Activated CD4-positive, alpha-beta T cell treated with anti-CD3 and anti-CD28 coated beads for 36 hours (primary cell): ENCODE results near the gene OTOG. TPM values are rescaled to one million over a fixed set of nuclear protein-coding genes. Genes with fewer than 3 reads are reported as not detected.

Experiments used
- ATAC-seq: fragments of 200-7000 bp; cut with Tn5 transposase; one replicate; pipeline ENCODE4 v1.10.0; 2021; ENCODE audit warnings: mild to moderate bottlenecking, moderate library complexity
- CTCF ChIA-PET: fragments of 350-600 bp; sonication (Branson Sonifier 250); formaldehyde crosslinking; loops from one replicate; lab custom pipeline; 2021; ENCODE audit warnings: antibody characterized with exemption; lab: Charles Lee
- POLR2A ChIA-PET: fragments of 350-600 bp; sonication (Branson Sonifier 250); formaldehyde crosslinking; loops from one replicate; lab custom pipeline; 2021; ENCODE audit warnings: antibody characterized with exemption, inconsistent platforms; lab: Charles Lee
- DNase-seq: peaks from one replicate; pipeline ENCODE4 v3.0.0-alpha.2; 2020
- H3K27ac Mint-ChIP-seq: one replicate; pipeline ENCODE4 v1.8.0; 2021; ENCODE audit warnings: mixed read lengths
- H3K27me3 Mint-ChIP-seq: one replicate; pipeline ENCODE4 v1.8.0; 2021; ENCODE audit warnings: mixed read lengths
- H3K36me3 Mint-ChIP-seq: one replicate; pipeline ENCODE4 v1.8.0; 2021; ENCODE audit warnings: low read depth, mixed read lengths
- H3K4me1 Mint-ChIP-seq: one replicate; pipeline ENCODE4 v1.8.0; 2021; ENCODE audit warnings: mixed read lengths
- H3K4me3 Mint-ChIP-seq: one replicate; pipeline ENCODE4 v1.8.0; 2021; ENCODE audit warnings: mild to moderate bottlenecking, moderate library complexity, mixed read lengths
- H3K9me3 Mint-ChIP-seq: one replicate; pipeline ENCODE4 v1.8.0; 2021; ENCODE audit warnings: low read depth, mixed read lengths
- intact Hi-C, 2 experiments: fragments of 100-400 bp; cut with DNase I in 1 of 2; cut with micrococcal nuclease in 1 of 2; formaldehyde crosslinking; loops; one replicate each; pipeline versions ENCODE4 v1.14.2 to v1.15.1; 2022 to 2024; cut with DNase I, micrococcal nuclease
- total RNA-seq, 2 experiments: library from RNA; stranded (reverse); gene quantifications; one replicate each; pipeline ENCODE4 v1.2.3, GENCODE V29; 2021

OTOG gene
- total RNA-seq, 2 experiments from 2014 or later: not detected

GRCh38 chr11:17591293-17591692, 44.2 kb downstream of the OTOG start:
- Mint-ChIP-seq H3K4me1 (no peaks in the 10 kb centered on the region), H3K27ac (no peak overlapping the region), H3K27me3 (peaks cover 4% of the 10 kb centered on the region), H3K9me3 (no peaks in the 10 kb centered on the region), H3K36me3 (no peaks in the 10 kb centered on the region), H3K4me3 (no peak overlapping the region)
- CTCF ChIA-PET: interaction anchor here (0.7 kb wide), 1 partner anchor 64 kb away, joined by 3 read pairs; no protein-coding TSS in a partner anchor
- ATAC-seq: no peak
- intact Hi-C loops: no loop called here
- DNase-seq: no peak
- POLR2A ChIA-PET: no interaction called here

- intact Hi-C loops: no loop called here
- CTCF ChIA-PET: interaction anchor here (0.7 kb wide), 1 partner anchor 286 kb away, joined by 3 read pairs; no protein-coding TSS in a partner anchor
- DNase-seq: no peak
Observed at GRCh38 chr11:17593466-17594245, 46.6 kb downstream of the OTOG start.

DNA sequence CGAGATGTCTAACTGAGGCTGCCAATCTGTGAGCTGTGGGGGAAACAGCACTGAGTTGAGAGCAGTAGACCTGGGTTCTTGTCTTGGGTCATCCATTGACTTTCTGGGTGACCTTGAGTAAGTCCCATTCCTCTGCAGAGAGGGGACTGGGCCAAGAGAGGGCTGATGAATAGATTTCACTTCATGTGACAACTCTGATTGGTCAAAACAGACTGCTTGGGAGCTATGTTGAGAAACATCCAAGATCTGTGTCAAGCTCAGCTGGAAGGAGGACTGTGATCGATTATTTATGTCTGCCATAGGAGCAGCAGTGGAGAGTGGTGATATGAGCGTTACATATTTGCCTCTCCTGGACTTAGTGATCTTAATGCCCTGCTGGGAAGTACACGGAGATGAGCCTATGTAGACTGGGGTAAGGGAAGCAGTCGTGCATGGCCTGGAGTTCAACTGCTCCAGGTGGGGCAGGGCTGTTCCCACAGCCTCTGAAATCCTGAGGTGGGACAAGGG, 47.7 kb downstream of the OTOG start:
- H3K4me1 Mint-ChIP-seq: no peaks in the 10 kb centered on the region
- ChIA-PET POLR2A (no interaction called here), CTCF (interaction anchor here (0.6 kb wide), 1 partner anchor 56 kb away, joined by 5 read pairs; no protein-coding TSS in a partner anchor)
- H3K27ac Mint-ChIP-seq: no peak overlapping the region
- DNase-seq (no peak), ATAC-seq (no peak)
- no peaks in the 10 kb centered on the region for H3K36me3 Mint-ChIP-seq
- no peak overlapping the region for H3K4me3 Mint-ChIP-seq
- intact Hi-C loops: no loop called here
- no peaks in the 10 kb centered on the region for H3K9me3 Mint-ChIP-seq
- H3K27me3 Mint-ChIP-seq: peaks cover 5% of the 10 kb centered on the region

More at GRCh38 chr11:17593466-17594245, 46.6 kb downstream of the OTOG start:
- Mint-ChIP-seq H3K36me3 (no peaks in the 10 kb centered on the region), H3K4me3 (no peak overlapping the region), H3K4me1 (no peaks in the 10 kb centered on the region), H3K9me3 (no peaks in the 10 kb centered on the region), H3K27ac (no peak overlapping the region), H3K27me3 (peaks cover 4% of the 10 kb centered on the region)
- no peak for ATAC-seq
- POLR2A ChIA-PET: no interaction called here

- intact Hi-C loops: no loop called here
- H3K4me1 Mint-ChIP-seq: no peaks in the 10 kb centered on the region
- no peak for DNase-seq
- no peak overlapping the region for H3K4me3 Mint-ChIP-seq
- H3K27me3 Mint-ChIP-seq: peaks cover 5% of the 10 kb centered on the region
- ChIA-PET CTCF (interaction anchor here (0.8 kb wide), 1 partner anchor 134 kb away, joined by 3 read pairs; no protein-coding TSS in a partner anchor), POLR2A (no interaction called here)
- no peak overlapping the region for H3K27ac Mint-ChIP-seq
- ATAC-seq: no peak
- H3K9me3 Mint-ChIP-seq: no peaks in the 10 kb centered on the region
- no peaks in the 10 kb centered on the region for H3K36me3 Mint-ChIP-seq
Observed at GRCh38 chr11:17595526-17596309, 48.7 kb downstream of the OTOG start.

DNA sequence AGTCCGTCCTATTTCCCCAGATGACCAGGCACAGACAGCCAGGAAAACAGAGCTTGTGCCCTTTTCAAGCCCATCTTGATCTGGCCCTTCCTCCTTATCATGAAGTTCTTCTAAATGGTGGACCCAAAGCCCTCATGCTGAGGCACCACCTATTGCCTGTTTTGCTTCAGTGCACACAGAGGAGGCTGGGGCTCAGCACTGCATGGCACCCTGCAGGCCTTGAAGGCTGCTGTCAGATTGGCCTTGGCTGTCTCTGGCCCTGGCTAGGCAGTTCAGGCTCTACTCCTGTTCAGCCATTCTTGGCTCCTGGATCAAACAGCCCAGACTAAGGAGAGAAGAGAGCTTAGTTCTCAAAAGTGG, 49.2 kb downstream of the OTOG start:
- ATAC-seq (no peak), DNase-seq (no peak)
- no peaks in the 10 kb centered on the region for H3K9me3 Mint-ChIP-seq
- ChIA-PET CTCF (interaction anchor here (0.8 kb wide), 1 partner anchor 133 kb away, joined by 3 read pairs; no protein-coding TSS in a partner anchor), POLR2A (no interaction called here)
- no peak overlapping the region for H3K4me3 Mint-ChIP-seq
- H3K36me3 Mint-ChIP-seq: no peaks in the 10 kb centered on the region
- intact Hi-C loops: no loop called here
- H3K27ac Mint-ChIP-seq: no peak overlapping the region
- peaks cover 5% of the 10 kb centered on the region for H3K27me3 Mint-ChIP-seq
- H3K4me1 Mint-ChIP-seq: peaks cover 5% of the 10 kb centered on the region

DNA sequence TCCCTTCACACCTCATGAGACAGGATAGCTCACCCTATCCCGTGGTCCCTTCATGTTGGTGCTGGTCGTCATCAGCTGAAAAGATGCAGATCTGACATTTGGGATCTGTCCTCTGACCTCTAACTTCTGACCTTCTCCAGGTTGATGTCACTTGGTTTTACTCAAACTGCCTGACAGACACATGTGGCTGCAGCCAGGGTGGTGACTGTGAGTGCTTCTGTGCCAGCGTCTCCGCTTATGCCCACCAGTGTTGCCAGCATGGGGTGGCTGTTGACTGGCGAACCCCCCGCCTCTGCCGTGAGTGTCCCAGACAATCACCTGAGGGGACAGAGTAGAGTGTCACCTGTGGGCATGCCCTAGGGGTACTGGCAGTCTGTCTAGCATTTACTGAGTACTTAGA, 49.7 kb downstream of the OTOG start:
- Mint-ChIP-seq H3K36me3 (no peaks in the 10 kb centered on the region), H3K27ac (no peak overlapping the region), H3K4me3 (no peak overlapping the region), H3K9me3 (no peaks in the 10 kb centered on the region), H3K27me3 (peaks cover 4% of the 10 kb centered on the region), H3K4me1 (peaks cover 5% of the 10 kb centered on the region)
- no peak for DNase-seq
- CTCF ChIA-PET: interaction anchor here (0.6 to 0.7 kb wide), 2 partner anchors 40 to 84 kb away, joined by 3 read pairs; no protein-coding TSS in a partner anchor
- ATAC-seq: no peak
- POLR2A ChIA-PET: no interaction called here
- intact Hi-C loops: no loop called here

DNA sequence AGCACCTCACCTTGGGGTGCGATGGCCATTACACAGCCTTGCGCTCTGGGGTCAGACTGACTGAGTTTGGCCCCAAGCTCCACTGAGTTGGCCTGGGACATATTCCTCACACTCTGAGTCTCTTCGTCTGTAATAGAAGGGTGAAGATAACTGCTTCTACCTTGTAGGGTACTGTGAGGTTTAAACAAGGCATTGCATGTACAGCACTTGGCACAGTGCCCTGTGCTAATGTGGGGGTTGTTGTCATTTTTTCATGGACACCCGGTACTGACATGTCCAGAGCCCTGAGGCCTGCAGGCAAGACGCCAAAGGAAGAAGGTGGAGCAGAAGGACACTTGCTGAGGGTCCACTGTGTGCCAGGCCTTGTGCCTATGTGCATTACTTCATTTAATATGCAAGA, 50.7 kb downstream of the OTOG start:
- intact Hi-C loops: loop anchor here in 1 of 2 experiments (2.0 kb wide), 1 partner anchor 381 kb away; no protein-coding TSS in a partner anchor
- ChIA-PET CTCF (interaction anchor here (1.1 kb wide), 1 partner anchor 312 kb away, joined by 7 read pairs; no protein-coding TSS in a partner anchor), POLR2A (no interaction called here)
- Mint-ChIP-seq H3K4me1 (peaks cover 5% of the 10 kb centered on the region), H3K27ac (no peak overlapping the region), H3K36me3 (no peaks in the 10 kb centered on the region), H3K27me3 (peaks cover 2% of the 10 kb centered on the region), H3K9me3 (no peaks in the 10 kb centered on the region), H3K4me3 (no peak overlapping the region)
- DNase-seq: no peak
- ATAC-seq: no peak

DNA sequence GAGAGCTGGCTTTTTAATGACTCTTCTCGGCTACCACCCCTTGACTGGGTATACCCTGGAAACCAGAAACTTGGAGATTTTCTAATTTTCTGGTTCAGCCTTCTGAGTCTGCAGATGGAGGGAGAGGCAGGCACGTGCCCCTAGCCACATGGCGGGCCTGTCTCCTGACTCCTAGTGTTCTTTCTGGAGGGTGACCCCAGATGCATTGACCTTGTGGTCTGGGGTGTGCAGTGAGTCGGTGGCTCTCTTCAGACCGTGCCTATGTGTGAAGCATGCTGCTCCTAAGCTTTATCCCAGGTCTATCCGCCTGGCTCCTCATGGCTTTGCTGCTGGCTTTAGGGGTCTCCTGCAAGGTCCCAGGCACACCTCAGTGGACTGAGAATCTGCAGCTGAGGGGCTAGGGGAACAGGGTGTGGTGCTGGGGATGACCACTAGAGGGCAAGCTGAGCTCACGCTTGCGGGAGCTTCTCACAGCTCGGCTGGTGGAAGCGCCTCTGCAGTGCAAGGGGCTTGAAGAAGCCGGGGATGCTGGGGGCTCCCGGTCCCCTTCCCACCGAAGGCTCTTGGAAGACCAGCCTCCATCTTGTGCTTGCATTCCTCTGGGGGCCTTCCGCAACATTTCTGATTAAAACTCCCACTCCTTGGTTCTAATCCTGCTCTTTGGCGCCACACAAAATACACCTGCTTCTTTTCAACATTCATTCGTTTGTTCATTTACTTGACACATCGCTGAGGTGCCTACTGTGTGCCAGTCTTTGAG, 51.8 kb downstream of the OTOG start:
- ChIA-PET POLR2A (no interaction called here), CTCF (interaction anchor here (0.5 to 2.2 kb wide), 16 partner anchors 11 to 383 kb away, joined by 3 to 17 read pairs (median 3); no protein-coding TSS in a partner anchor)
- peaks cover 5% of the 10 kb centered on the region for H3K4me1 Mint-ChIP-seq
- H3K27ac Mint-ChIP-seq: no peak overlapping the region
- H3K36me3 Mint-ChIP-seq: no peaks in the 10 kb centered on the region
- DNase-seq: peak; percentile 87
- intact Hi-C loops: loop anchor here (1.0 to 2.0 kb wide), 4 partner anchors 131 to 380 kb away; no protein-coding TSS in a partner anchor
- no peak overlapping the region for H3K4me3 Mint-ChIP-seq
- peaks cover 2% of the 10 kb centered on the region for H3K27me3 Mint-ChIP-seq
- ATAC-seq: peak; percentile 92
- no peaks in the 10 kb centered on the region for H3K9me3 Mint-ChIP-seq

DNA sequence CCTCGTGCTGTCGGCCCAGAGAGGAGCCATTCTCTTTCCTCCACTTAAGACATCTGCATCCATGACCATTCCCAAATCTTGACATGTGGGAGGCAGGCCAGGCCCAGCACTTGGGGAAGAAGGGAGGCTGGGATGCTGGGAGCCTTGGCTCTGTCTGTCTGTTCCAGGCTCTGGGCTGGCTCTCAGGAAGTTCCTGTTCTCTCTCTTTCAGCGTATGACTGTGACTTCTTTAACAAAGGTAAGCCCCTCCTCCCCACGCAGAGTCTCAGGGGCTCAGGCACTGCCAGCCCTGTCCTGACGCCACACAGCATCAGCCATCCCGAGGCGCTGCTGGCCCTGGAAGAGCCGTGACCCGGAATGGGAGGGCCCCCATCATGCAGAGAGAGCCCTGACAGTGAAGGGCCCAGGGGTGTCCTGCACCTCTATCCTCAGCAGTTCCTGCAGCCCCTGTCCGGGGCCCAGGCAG, 52.4 kb downstream of the OTOG start:
- H3K27ac Mint-ChIP-seq: no peak overlapping the region
- H3K4me3 Mint-ChIP-seq: no peak overlapping the region
- ATAC-seq: no peak
- intact Hi-C loops: loop anchor here (1.0 to 2.0 kb wide), 4 partner anchors 131 to 380 kb away; no protein-coding TSS in a partner anchor
- CTCF ChIA-PET: interaction anchor here (0.5 to 2.2 kb wide), 14 partner anchors 12 to 382 kb away, joined by 3 to 17 read pairs (median 3); no protein-coding TSS in a partner anchor
- H3K27me3 Mint-ChIP-seq: peaks cover 2% of the 10 kb centered on the region
- no peaks in the 10 kb centered on the region for H3K9me3 Mint-ChIP-seq
- H3K36me3 Mint-ChIP-seq: no peaks in the 10 kb centered on the region
- no peak for DNase-seq
- H3K4me1 Mint-ChIP-seq: peaks cover 5% of the 10 kb centered on the region
- POLR2A ChIA-PET: no interaction called here

DNA sequence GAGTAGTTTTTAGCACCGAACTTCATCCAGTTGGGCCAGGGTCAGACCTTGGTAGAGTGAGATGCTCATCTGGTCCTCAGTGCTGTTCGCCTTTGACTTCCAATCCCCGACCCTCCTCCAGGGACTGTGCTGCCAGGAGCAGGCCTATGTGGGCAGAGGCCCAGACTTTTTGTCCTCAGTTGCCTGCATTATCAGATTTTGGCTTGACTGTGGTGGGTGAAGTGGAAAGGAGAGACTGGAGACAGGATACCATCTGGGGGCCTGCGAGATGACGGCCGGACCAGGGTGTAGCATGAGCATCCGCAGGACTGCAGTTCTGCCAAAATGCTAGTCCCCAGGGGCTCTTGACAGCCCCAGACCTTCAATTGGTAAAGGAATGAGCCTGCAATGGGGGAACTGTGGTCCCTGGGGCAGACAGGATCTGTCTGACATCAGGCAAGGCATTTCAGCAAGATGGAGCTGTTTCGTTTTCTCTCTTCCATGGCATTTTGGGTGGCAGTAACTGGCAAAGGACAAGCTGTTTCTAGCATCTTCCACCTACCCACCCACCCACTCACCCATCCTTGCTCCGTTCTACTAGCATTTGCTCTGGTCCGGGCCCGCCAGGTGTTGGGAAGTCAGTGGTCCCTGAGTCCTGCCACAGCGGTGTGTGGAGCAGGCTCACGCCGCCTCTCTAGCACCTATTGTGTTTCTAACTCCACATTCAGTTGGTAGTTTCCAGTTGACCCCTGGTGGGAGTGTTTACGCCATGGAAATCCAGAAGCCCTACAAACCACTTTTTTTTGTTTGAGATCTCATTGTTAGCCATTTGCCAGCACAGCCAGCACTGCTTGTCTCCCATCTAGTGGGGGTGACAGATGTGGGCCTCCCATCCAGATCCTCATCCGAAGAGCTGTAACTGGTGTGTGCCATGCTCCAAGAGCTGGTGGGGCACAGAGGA, 53.5 kb downstream of the OTOG start:
- DNase-seq: no peak
- CTCF ChIA-PET: interaction anchor here (0.6 to 2.2 kb wide), 6 partner anchors 8 to 314 kb away, joined by 3 to 17 read pairs (median 4); no protein-coding TSS in a partner anchor
- intact Hi-C loops: no loop called here
- H3K36me3 Mint-ChIP-seq: no peaks in the 10 kb centered on the region
- no peak overlapping the region for H3K27ac Mint-ChIP-seq
- POLR2A ChIA-PET: interaction anchor here (0.6 kb wide), 1 partner anchor 10 kb away, joined by 4 read pairs; no protein-coding TSS in a partner anchor
- H3K4me1 Mint-ChIP-seq: peaks cover 5% of the 10 kb centered on the region
- peaks cover 2% of the 10 kb centered on the region for H3K27me3 Mint-ChIP-seq
- H3K9me3 Mint-ChIP-seq: no peaks in the 10 kb centered on the region
- no peak overlapping the region for H3K4me3 Mint-ChIP-seq
- ATAC-seq: no peak
